22Rv1 (cell line): ENCODE data around the gene SH3RF1.

ENCODE experiments used
- CTCF ChIP-seq: fragments of 450-650 bp; IDR thresholded peaks from 2 replicates; pipeline ENCODE4 v1.5.1; 2017; ENCODE audit warnings: mild to moderate bottlenecking
- ZFX ChIP-seq: fragments of 450-650 bp; IDR thresholded peaks from 2 replicates; pipeline ENCODE4 v1.6.1; 2017; ENCODE audit warnings: antibody characterized with exemption, borderline replicate concordance

- TF ChIP-seq CTCF (no peak), ZFX (no peak)
Observed at GRCh38 chr4:169234137-169234855, 36.5 kb downstream of the SH3RF1 start.
